ENCODE measurements around the gene EXTL2.
"Not testable (repeated sequence)": the region's sequence is repeated elsewhere in the genome, so short reads cannot be mapped to it uniquely, and the experiment has no call there.

Gene EXTL2

DNA sequence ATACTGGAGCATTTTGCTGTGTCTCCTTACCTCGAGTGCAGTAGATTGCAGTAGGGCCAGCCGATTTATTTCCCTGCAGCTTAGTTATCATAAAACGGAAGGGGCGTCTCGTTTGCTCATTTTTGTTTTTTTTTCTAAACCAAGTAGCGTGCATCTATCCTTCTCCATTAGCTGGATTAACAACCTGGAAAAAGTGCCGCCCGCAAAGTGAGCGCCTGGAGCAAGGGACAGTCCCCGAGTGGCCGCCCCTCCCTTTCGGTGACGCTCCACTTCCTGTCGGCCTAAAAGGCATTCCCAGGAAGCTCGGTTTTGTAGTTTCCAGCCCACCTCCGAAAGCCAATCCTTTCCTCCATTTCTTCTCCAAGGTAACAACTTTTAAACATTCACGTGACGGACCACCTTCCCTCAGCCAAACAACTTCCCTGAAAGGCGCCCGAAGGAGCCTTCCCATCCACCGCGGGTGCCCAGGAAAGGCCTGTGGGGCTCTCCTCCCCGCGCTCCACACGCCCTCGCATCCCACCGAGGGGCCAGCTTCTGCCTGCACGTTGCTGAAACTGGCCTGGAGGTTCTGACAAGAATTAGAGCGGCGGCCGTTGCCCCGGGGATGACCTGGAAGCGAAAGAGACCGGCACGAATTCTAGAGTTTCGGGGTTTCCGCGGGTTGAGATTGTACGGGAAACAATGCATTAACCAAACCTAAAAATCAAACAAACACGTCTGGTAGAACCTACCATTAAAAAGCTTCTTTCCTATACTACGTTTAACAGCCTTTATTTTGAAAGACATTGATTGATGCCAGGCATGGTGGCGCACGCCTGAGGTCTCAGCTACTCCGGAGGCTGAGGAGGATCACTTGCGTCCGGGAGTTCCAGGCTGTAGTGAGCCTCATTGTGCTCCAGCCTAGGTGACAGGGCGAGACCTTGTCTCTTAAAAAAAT lies at the start of gene EXTL2:
TSS of gene EXTL2 (minus strand) at position 240 of the 937 bp plus-strand sequence. CDS start 6,085 bp downstream, outside the sequence.
- TF ChIP-seq POLR2AphosphoS5 (IDR thresholded peaks at IDR 0.05; ENCODE audit: borderline replicate concordance, low read depth, low read length), result no peak; the same call in none of the 2 replicates
- TF ChIP-seq FOXP2 (optimal IDR thresholded peaks at IDR 0.05; ENCODE audit: control extremely low read depth, extremely low read length, insufficient read depth), result peak; percentile 62

DNA sequence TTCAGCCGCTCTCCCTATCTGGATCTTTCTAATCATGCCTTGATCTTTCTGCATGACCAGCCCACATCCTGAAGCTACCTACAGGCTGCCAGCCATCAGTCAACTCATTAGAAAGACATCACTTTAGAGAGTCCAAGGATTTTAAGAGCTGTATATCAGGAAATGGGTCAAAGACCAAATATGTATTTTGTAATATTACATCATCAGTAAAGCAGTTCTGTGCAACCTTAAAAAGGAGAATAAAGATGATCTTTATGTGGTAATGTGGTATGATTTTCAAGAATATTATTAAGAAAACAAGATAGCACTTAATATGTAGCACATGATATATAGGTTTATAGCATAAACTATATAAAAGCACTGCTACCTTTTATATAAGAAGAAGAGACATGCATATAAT lies 48.9 kb upstream of the EXTL2 start:
- Histone ChIP-seq H3K27ac (peak overlapping the region; percentile 94), H3K9me3 (ENCODE audit: low read depth, low read length) (no peaks in the 10 kb centered on the region), H3K4me3 (no peak overlapping the region), H3K36me3 (ENCODE audit: insufficient read depth, low read length) (peaks cover 24% of the 10 kb centered on the region), H3K9ac (ENCODE audit: insufficient read length) (no peak overlapping the region)
- TF ChIP-seq EZH2 (IDR thresholded peaks at IDR 0.05), result no peak
- no peak for TF ChIP-seq FOXP2 (optimal IDR thresholded peaks at IDR 0.05; ENCODE audit: control extremely low read depth, extremely low read length, insufficient read depth)
- TF ChIP-seq POLR2AphosphoS5 (IDR thresholded peaks at IDR 0.05; ENCODE audit: borderline replicate concordance, low read depth, low read length), result no peak
- DNase-seq (ENCODE audit: low read depth, low spot score), result no peak

More for the DNA sequence above, at the start of gene EXTL2:
- DNase-seq (ENCODE audit: low read depth, low spot score), result peak; percentile 72
- peaks cover 29% of the 10 kb centered on the region for H3K36me3 ChIP-seq (ENCODE audit: insufficient read depth, low read length)
- H3K27ac ChIP-seq, result peak within 1 kb of the TSS; percentile 92
- peaks cover 5% of the 10 kb centered on the region; the same call in 1 of the 2 replicates for H3K9me3 ChIP-seq (ENCODE audit: low read depth, low read length)
- peak within 1 kb of the TSS; percentile 92 for H3K9ac ChIP-seq (ENCODE audit: insufficient read length)
- peak within 1 kb of the TSS; percentile 97 for H3K4me3 ChIP-seq

DNA sequence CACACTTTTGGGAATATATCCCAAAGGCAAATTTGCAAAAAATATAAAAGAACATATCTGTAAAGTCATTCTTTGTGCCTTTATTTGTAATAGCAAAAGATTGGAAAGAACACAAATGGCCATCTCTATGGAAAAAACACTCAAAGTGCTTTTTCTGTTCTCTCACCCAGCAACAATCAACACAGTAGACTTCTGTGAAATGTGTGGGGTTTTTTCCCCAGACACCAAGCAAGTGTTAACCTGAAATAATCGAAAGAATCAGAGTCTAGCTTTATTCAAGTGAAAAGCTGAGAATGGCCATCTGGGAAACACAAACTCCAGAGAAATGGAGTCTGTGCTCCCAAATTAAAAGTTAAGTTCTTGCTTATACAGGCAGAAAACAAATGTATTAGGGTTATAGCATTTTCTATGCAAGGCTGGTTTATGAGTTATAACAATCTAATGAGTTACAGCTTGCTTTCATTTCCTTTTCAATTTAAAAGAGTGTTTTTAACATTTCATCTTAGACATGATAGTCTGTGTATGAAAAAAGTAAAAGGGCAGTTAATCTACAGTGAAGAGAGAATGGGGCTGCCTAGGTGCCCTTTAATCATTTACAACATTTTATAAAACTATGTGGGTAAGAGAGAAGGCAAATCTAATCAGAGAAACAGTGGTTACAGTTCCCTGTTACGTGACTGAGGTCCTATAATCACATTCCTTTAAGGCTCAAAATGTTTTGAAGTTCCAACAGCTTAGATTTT lies 47.8 kb upstream of the EXTL2 start:
- peaks cover 6% of the 10 kb centered on the region for H3K9me3 ChIP-seq (ENCODE audit: low read depth, low read length)
- peak overlapping the region; percentile 60 for H3K4me3 ChIP-seq
- H3K27ac ChIP-seq, result peak overlapping the region; percentile 94
- H3K9ac ChIP-seq (ENCODE audit: insufficient read length), result no peak overlapping the region
- DNase-seq (ENCODE audit: low read depth, low spot score), result no peak
- H3K36me3 ChIP-seq (ENCODE audit: insufficient read depth, low read length), result peaks cover 35% of the 10 kb centered on the region
- TF ChIP-seq FOXP2 (optimal IDR thresholded peaks at IDR 0.05; ENCODE audit: control extremely low read depth, extremely low read length, insufficient read depth) (no peak), EZH2 (IDR thresholded peaks at IDR 0.05) (no peak), POLR2AphosphoS5 (IDR thresholded peaks at IDR 0.05; ENCODE audit: borderline replicate concordance, low read depth, low read length) (no peak; the same call in 1 of the 2 replicates)

- H3K9ac ChIP-seq (ENCODE audit: insufficient read length), result no peak overlapping the region
Observed at GRCh38 chr1:100941580-100942216, 47.1 kb upstream of the EXTL2 start.

DNA sequence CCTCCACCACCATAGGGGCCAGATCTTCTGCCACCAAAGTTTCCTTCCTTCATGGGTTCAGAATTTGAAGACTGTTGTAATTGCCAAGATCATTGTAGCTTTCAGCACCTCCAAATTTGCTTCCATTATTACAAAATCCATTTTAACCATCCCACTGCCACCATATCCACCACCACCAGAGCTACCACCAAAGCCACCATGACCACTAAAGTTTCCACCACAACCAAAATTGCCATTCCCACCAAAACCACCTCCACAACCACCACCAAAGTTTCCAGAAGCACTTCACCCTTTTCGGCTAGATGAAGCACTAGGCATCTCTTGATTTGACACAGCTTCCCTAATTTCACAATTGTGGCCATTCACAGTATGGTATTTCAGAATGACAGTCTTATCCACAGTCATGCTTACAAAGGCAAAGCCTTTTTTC lies 46.5 kb upstream of the EXTL2 start:
- no peak for DNase-seq (ENCODE audit: low read depth, low spot score)
- Histone ChIP-seq H3K36me3 (ENCODE audit: insufficient read depth, low read length) (peaks cover 43% of the 10 kb centered on the region), H3K9ac (ENCODE audit: insufficient read length) (no peak overlapping the region)

More at GRCh38 chr1:100941580-100942216, 47.1 kb upstream of the EXTL2 start:
- TF ChIP-seq POLR2AphosphoS5 (IDR thresholded peaks at IDR 0.05; ENCODE audit: borderline replicate concordance, low read depth, low read length) (no peak), EZH2 (IDR thresholded peaks at IDR 0.05) (no peak)
- H3K4me3 ChIP-seq, result peak overlapping the region; percentile 60; the same call in 1 of the 2 replicates
- no peak for DNase-seq (ENCODE audit: low read depth, low spot score)
- peak overlapping the region; percentile 94 for H3K27ac ChIP-seq
- peaks cover 7% of the 10 kb centered on the region for H3K9me3 ChIP-seq (ENCODE audit: low read depth, low read length)
- H3K36me3 ChIP-seq (ENCODE audit: insufficient read depth, low read length), result peaks cover 40% of the 10 kb centered on the region

GRCh38 chr1:100936194-100936967 lies 41.7 kb upstream of the EXTL2 start:
- Histone ChIP-seq H3K9ac (ENCODE audit: insufficient read length) (no peak overlapping the region), H3K36me3 (ENCODE audit: insufficient read depth, low read length) (peaks cover 52% of the 10 kb centered on the region), H3K27ac (no peak overlapping the region), H3K9me3 (ENCODE audit: low read depth, low read length) (peaks cover 7% of the 10 kb centered on the region), H3K4me3 (no peak overlapping the region)
- TF ChIP-seq POLR2AphosphoS5 (IDR thresholded peaks at IDR 0.05; ENCODE audit: borderline replicate concordance, low read depth, low read length) (no peak), FOXP2 (optimal IDR thresholded peaks at IDR 0.05; ENCODE audit: control extremely low read depth, extremely low read length, insufficient read depth) (no peak), EZH2 (IDR thresholded peaks at IDR 0.05) (no peak)
- DNase-seq (ENCODE audit: low read depth, low spot score), result no peak

More for the DNA sequence above, 46.5 kb upstream of the EXTL2 start:
- no peak overlapping the region for H3K4me3 ChIP-seq
- no peak for TF ChIP-seq EZH2 (IDR thresholded peaks at IDR 0.05)
- TF ChIP-seq POLR2AphosphoS5 (IDR thresholded peaks at IDR 0.05; ENCODE audit: borderline replicate concordance, low read depth, low read length), result no peak
- no peak for TF ChIP-seq FOXP2 (optimal IDR thresholded peaks at IDR 0.05; ENCODE audit: control extremely low read depth, extremely low read length, insufficient read depth)
- peaks cover 7% of the 10 kb centered on the region for H3K9me3 ChIP-seq (ENCODE audit: low read depth, low read length)
- H3K27ac ChIP-seq, result no peak overlapping the region

GRCh38 chr1:100933555-100933954 lies 38.9 kb upstream of the EXTL2 start:
- peaks cover 37% of the 10 kb centered on the region for H3K36me3 ChIP-seq (ENCODE audit: insufficient read depth, low read length)
- not testable (repeated sequence) for H3K27ac ChIP-seq; H3K9me3 ChIP-seq (ENCODE audit: low read depth, low read length); H3K4me3 ChIP-seq; H3K9ac ChIP-seq (ENCODE audit: insufficient read length); DNase-seq (ENCODE audit: low read depth, low spot score)
